ENCODE data around the gene CHAF1B. TPM values are rescaled to one million over a fixed set of nuclear protein-coding genes. Genes with fewer than 3 reads are reported as not detected.
"Not testable (repeated sequence)": the region's sequence is repeated elsewhere in the genome, so short reads cannot be mapped to it uniquely, and the experiment has no call there.

The CHAF1B gene
- total RNA-seq, result 1 to 10 TPM; 1.5 to 3.3 (median 3.1) TPM
- polyA plus RNA-seq, result 1 to 10 TPM; 2.2 to 4.6 TPM

DNA sequence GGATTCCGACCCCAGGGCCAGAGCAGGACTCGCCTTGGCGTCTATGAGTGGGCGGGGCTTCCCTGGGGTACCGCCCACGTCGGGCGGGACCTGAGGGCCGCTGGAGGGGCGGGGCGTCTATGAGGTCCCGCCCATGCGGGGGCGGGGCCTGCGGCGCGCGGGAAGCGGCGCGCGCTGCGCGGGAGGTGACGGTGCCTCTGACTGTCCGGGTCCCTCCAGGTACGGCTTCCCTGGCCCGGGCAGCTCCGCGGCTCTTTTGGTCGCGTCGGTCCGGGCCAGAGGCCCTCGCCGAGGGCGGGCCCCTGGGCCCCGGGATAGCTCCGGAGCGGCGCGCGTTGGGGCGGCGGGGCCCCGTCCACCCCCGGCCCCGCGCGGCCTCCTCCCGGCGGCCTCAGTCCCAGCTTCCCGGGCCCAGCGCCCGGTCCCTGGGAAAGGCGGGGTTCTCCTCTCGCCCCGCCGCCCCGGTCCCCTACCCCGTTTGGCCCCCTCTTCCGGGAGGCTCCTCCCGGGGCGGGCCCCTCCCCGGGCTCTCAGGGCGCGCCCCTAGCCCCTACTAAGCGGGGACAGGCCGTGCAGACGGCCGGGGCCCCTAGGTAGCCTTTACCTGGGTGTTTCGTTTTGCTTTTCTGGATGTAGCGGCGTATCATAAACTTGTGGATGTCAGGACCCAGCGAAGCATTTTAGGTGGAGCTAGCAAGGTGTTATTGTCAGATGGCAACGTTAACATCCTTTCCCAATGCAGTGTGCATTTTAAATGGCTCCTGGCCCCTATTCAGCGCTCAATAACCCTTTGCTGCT, at the start of gene CHAF1B:
CHAF1B (plus strand) TSS at position 160 of the 798 bp plus-strand sequence. CDS start 745 bp downstream, outside the sequence.
- Histone ChIP-seq H3K27ac (peak within 1 kb of the TSS; percentile 55 to 69 (median 62)), H3K4me3 (peak within 1 kb of the TSS; percentile 49 to 84 (median 69)), H3K36me3 (no peaks in the 10 kb centered on the region), H3K4me1 (no peaks in the 10 kb centered on the region), H3K27me3 (no peaks in the 10 kb centered on the region), H3K9me3 (no peaks in the 10 kb centered on the region)
- no peak for FAIRE-seq
- peak; percentile 93 to 97 (median 96) for ATAC-seq
- 1% methylated on average over 48 to 77 of the region's 77 CpGs for WGBS, 2 donors
- peak; percentile 63 to 96 (median 90) for DNase-seq
- no peak for TF ChIP-seq CTCF (IDR thresholded peaks at IDR 0.05)
- intact Hi-C loops (cut with DNase I), result no loop called here

GRCh38 chr21:36337099-36337509, 48.1 kb upstream of the CHAF1B start:
- no peak for FAIRE-seq
- WGBS, 2 donors, result 93% methylated on average over 3 of the region's 3 CpGs
- no peak for DNase-seq
- no peak for ATAC-seq
- H3K27me3 ChIP-seq, result no peaks in the 10 kb centered on the region
- no peaks in the 10 kb centered on the region for H3K9me3 ChIP-seq
- no peak for TF ChIP-seq CTCF (IDR thresholded peaks at IDR 0.05)
- H3K36me3 ChIP-seq, result peaks cover 2 to 65% (median 21%) of the 10 kb centered on the region in 3 donors
- no peaks in the 10 kb centered on the region for H3K4me1 ChIP-seq
- intact Hi-C loops (cut with DNase I), result loop anchor here in 1 of 3 donors (10.0 kb wide), 1 partner anchor 192 kb away; no protein-coding TSS in a partner anchor
- no peak overlapping the region for H3K4me3 ChIP-seq
- no peak overlapping the region for H3K27ac ChIP-seq

- Histone ChIP-seq H3K36me3 (peaks cover 8 to 81% (median 21%) of the 10 kb centered on the region in 3 donors), H3K9me3 (no peaks in the 10 kb centered on the region), H3K27me3 (no peaks in the 10 kb centered on the region), H3K4me1 (no peaks in the 10 kb centered on the region), H3K4me3 (no peak overlapping the region), H3K27ac (no peak overlapping the region)
- intact Hi-C loops (cut with DNase I), result loop anchor here in 1 of 3 donors (10.0 kb wide), 1 partner anchor 194 kb away; no protein-coding TSS in a partner anchor
- ATAC-seq, result no peak
- no peak for TF ChIP-seq CTCF (IDR thresholded peaks at IDR 0.05)
- no peak for FAIRE-seq
- WGBS, 2 donors, result 96% methylated on average over 10 of the region's 10 CpGs
- no peak for DNase-seq
These were observed 46.2 kb upstream of the CHAF1B start for GRCh38 chr21:36338975-36339374.

- ATAC-seq; intact Hi-C loops (cut with DNase I); H3K27me3 ChIP-seq; H3K4me1 ChIP-seq; H3K4me3 ChIP-seq; DNase-seq; FAIRE-seq; H3K27ac ChIP-seq; H3K9me3 ChIP-seq: not testable (repeated sequence)
- peaks cover 8 to 90% (median 17%) of the 10 kb centered on the region in 3 donors for H3K36me3 ChIP-seq
- 94 to 97% methylated on average over 7 of the region's 7 CpGs for WGBS, 2 donors
These were observed 42.6 kb upstream of the CHAF1B start for GRCh38 chr21:36342581-36342980.

DNA sequence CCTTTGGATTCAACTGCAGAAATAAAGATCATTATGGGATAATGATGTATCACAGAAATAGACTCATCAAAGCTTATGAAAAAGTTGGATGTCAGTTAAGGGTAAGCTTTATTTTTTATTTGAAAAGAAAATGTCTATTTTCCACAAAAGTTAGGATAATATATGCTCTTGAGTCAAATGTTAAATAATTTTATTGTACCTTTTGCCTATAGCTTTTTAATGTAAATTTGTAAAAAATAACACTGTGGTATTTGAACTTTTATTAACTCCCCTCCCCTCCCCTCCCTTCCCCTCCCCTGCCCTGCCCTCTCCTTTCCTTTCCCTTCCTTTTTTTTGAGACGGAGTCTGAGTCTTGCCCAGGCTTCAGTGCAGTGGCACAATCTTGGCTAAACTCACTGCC, 40.3 kb upstream of the CHAF1B start:
- no peak for TF ChIP-seq CTCF (IDR thresholded peaks at IDR 0.05)
- Histone ChIP-seq H3K27ac (no peak overlapping the region), H3K9me3 (no peaks in the 10 kb centered on the region), H3K4me3 (no peak overlapping the region), H3K4me1 (no peaks in the 10 kb centered on the region), H3K27me3 (no peaks in the 10 kb centered on the region), H3K36me3 (peaks cover 5 to 89% (median 14%) of the 10 kb centered on the region in 3 donors)
- 100% methylated on average over 1 of the region's 1 CpG for whole genome bisulfite sequencing, 2 donors
- DNase-seq (no peak), FAIRE-seq (no peak), ATAC-seq (no peak)
- intact Hi-C loops (cut with DNase I), result no loop called here
